OCI-LY1 (cell line): ENCODE measurements around the gene BCL2L11.

Experiments used
- H2AFZ ChIP-seq: fragments of 200-600 bp; sonication (generic), shearing (Covaris generic); 2 replicates; pipeline ENCODE4 v1.6.0; 2014; ENCODE audit warnings: antibody characterized with exemption, mild to moderate bottlenecking, low read length
- H3F3A ChIP-seq: fragments of 200-600 bp; sonication (generic), shearing (Covaris generic); 2 replicates; pipeline ENCODE4 v1.6.0; 2014; ENCODE audit warnings: mild to moderate bottlenecking, antibody characterized with exemption, low read length, moderate library complexity; ENCODE audit not compliant: insufficient read depth
- H3K27ac ChIP-seq: fragments of 200-600 bp; sonication (generic); 2 replicates; pipeline ENCODE4 v1.5.1; 2014; ENCODE audit warnings: low read length, mixed run types, mild to moderate bottlenecking, low read depth; ENCODE audit not compliant: poor library complexity, severe bottlenecking
- H3K27me3 ChIP-seq: fragments of 200-600 bp; sonication (generic); 2 replicates; pipeline ENCODE4 v1.6.0; 2014; ENCODE audit warnings: antibody characterized with exemption, mild to moderate bottlenecking, low read length, moderate library complexity; ENCODE audit not compliant: insufficient read depth
- H3K36me3 ChIP-seq: fragments of 200-600 bp; sonication (generic); 2 replicates; pipeline ENCODE4 v1.6.1; 2014; ENCODE audit warnings: mild to moderate bottlenecking, antibody characterized with exemption, low read length, moderate library complexity, mixed read lengths; ENCODE audit not compliant: insufficient read depth
- H3K4me1 ChIP-seq: fragments of 200-600 bp; sonication (generic); 2 replicates; pipeline ENCODE4 v1.5.1; 2014; ENCODE audit warnings: mild to moderate bottlenecking, low read length, moderate library complexity; ENCODE audit not compliant: insufficient read depth, severe bottlenecking
- H3K4me2 ChIP-seq: fragments of 200-600 bp; sonication (generic), shearing (Covaris generic); 2 replicates; pipeline ENCODE4 v1.6.1; 2014; ENCODE audit warnings: low read length
- H3K4me3 ChIP-seq: fragments of 200-600 bp; sonication (generic); 2 replicates; pipeline ENCODE4 v1.5.1; 2014; ENCODE audit warnings: low read length, low read depth, mild to moderate bottlenecking, mixed read lengths; ENCODE audit not compliant: poor library complexity, severe bottlenecking
- H3K79me2 ChIP-seq: fragments of 200-600 bp; shearing (Covaris generic); 2 replicates; pipeline ENCODE4 v1.6.1; 2016; ENCODE audit warnings: mixed run types, low read length, mixed read lengths; ENCODE audit not compliant: insufficient read depth
- H3K9ac ChIP-seq: fragments of 200-600 bp; sonication (generic), shearing (Covaris generic); 2 replicates; pipeline ENCODE4 v1.6.1; 2014; ENCODE audit warnings: mild to moderate bottlenecking, low read length, mixed read lengths
- H3K9me2 ChIP-seq: fragments of 200-600 bp; sonication (generic), shearing (Covaris generic); 2 replicates; pipeline ENCODE4 v1.6.1; 2014; ENCODE audit warnings: low read depth, mild to moderate bottlenecking, low read length, mixed read lengths
- H3K9me3 ChIP-seq: fragments of 200-600 bp; shearing (Covaris generic); 2 replicates; pipeline ENCODE4 v1.6.1; 2014; ENCODE audit warnings: low read length, mixed read lengths
- H4K20me1 ChIP-seq: fragments of 200-600 bp; sonication (generic), shearing (Covaris generic); 2 replicates; pipeline ENCODE4 v1.6.0; 2016; ENCODE audit warnings: mild to moderate bottlenecking, low read length; ENCODE audit not compliant: insufficient read depth
- CTCF ChIP-seq: fragments of 200-600 bp; sonication (generic), shearing (Covaris generic); IDR thresholded peaks from 2 replicates; pipeline ENCODE4 v1.5.1; 2017; ENCODE audit warnings: mild to moderate bottlenecking, antibody characterized with exemption, low read length, moderate library complexity, mixed read lengths
- EZH2 ChIP-seq: fragments of 200-600 bp; sonication (generic), shearing (Covaris generic); IDR thresholded peaks from 2 replicates; pipeline ENCODE4 v1.8.0; 2017; ENCODE audit warnings: borderline replicate concordance, mixed run types, mild to moderate bottlenecking, antibody characterized with exemption, low read length, moderate library complexity, mixed read lengths

The BCL2L11 gene

GRCh38 chr2:111173338-111173737 is 52.6 kb downstream of the BCL2L11 start:
- H3K9me3 ChIP-seq: no peaks in the 10 kb centered on the region
- H3F3A ChIP-seq: peaks cover 7% of the 10 kb centered on the region
- no peaks in the 10 kb centered on the region for H4K20me1 ChIP-seq
- no peaks in the 10 kb centered on the region for H3K36me3 ChIP-seq
- no peak overlapping the region for H3K4me2 ChIP-seq
- H3K79me2 ChIP-seq: no peaks in the 10 kb centered on the region
- peaks cover 50% of the 10 kb centered on the region for H3K4me1 ChIP-seq
- H3K27me3 ChIP-seq: no peaks in the 10 kb centered on the region
- no peak overlapping the region for H3K27ac ChIP-seq
- no peak overlapping the region for H3K9ac ChIP-seq
- no peaks in the 10 kb centered on the region for H3K9me2 ChIP-seq
- H2AFZ ChIP-seq: no peak overlapping the region
- no peak for TF ChIP-seq EZH2
- TF ChIP-seq CTCF: no peak
- H3K4me3 ChIP-seq: no peak overlapping the region

- H3K27me3 ChIP-seq: no peaks in the 10 kb centered on the region
- H3K36me3 ChIP-seq: no peaks in the 10 kb centered on the region
- H3F3A ChIP-seq: peaks cover 6% of the 10 kb centered on the region; the same call in 1 of the 2 replicates
- H3K4me3 ChIP-seq: no peak overlapping the region
- no peak overlapping the region for H3K27ac ChIP-seq
- no peaks in the 10 kb centered on the region for H3K79me2 ChIP-seq
- no peak for TF ChIP-seq CTCF
- no peak for TF ChIP-seq EZH2
- H3K9ac ChIP-seq: no peak overlapping the region
- H3K9me2 ChIP-seq: no peaks in the 10 kb centered on the region
- no peaks in the 10 kb centered on the region for H4K20me1 ChIP-seq
- peaks cover 45% of the 10 kb centered on the region for H3K4me1 ChIP-seq
- H2AFZ ChIP-seq: no peak overlapping the region
- no peaks in the 10 kb centered on the region for H3K9me3 ChIP-seq
- H3K4me2 ChIP-seq: no peak overlapping the region
Measured at GRCh38 chr2:111173856-111174255, 53.1 kb downstream of the BCL2L11 start.

- TF ChIP-seq EZH2 (no peak), CTCF (no peak)
- H3K27ac ChIP-seq: no peak overlapping the region
Measured at GRCh38 chr2:111175615-111176014, 54.9 kb downstream of the BCL2L11 start.

More at GRCh38 chr2:111175615-111176014, 54.9 kb downstream of the BCL2L11 start:
- Histone ChIP-seq H3K36me3 (no peaks in the 10 kb centered on the region), H3K27me3 (no peaks in the 10 kb centered on the region), H3F3A (no peaks in the 10 kb centered on the region; the same call in 1 of the 2 replicates), H3K9me3 (no peaks in the 10 kb centered on the region), H4K20me1 (no peaks in the 10 kb centered on the region), H3K4me1 (peaks cover 27% of the 10 kb centered on the region), H3K79me2 (no peaks in the 10 kb centered on the region), H3K9ac (no peak overlapping the region), H3K9me2 (no peaks in the 10 kb centered on the region), H3K4me3 (no peak overlapping the region), H3K4me2 (no peak overlapping the region), H2AFZ (no peak overlapping the region)
